ENCODE data around the gene ATF3.
A peak's percentile ranks its signal among the peaks of the same experiment; 100 is the strongest.

Gene ATF3

GRCh38 chr1:212608959-212609700, 569 bp downstream of the ATF3 start:
- peak; percentile 83 for DNase-seq (ENCODE audit: low spot score)

GRCh38 chr1:212609701-212610574, 1.4 kb downstream of the ATF3 start:
- no peak for DNase-seq (ENCODE audit: low spot score)

DNA sequence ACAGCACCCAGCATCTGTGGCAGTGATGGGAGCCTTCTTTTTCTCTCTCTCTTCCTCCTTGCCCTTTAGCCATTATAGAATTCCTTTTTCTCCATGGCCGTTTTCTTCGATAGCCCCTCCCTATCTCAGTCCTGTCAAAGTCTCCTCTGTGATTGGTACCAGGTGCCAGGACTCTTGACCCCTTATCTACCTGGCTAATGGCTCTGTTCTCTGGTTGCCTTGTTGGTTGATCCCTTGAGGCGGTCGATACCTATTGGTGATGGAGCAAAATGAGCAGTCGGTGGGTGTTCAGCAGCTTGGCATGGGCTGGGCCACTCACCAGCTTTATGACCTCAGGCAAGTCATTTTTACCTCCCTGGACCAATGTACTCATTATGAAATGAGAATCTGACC, 2.0 kb downstream of the ATF3 start:
- no peak for DNase-seq (ENCODE audit: low spot score)

- DNase-seq (ENCODE audit: low spot score), result no peak
These were observed 2.7 kb downstream of the ATF3 start for GRCh38 chr1:212611000-212611948.

- no peak for DNase-seq (ENCODE audit: low spot score)
These were observed 3.7 kb downstream of the ATF3 start for GRCh38 chr1:212612041-212612961.

GRCh38 chr1:212613440-212614335, 5.1 kb downstream of the ATF3 start:
- DNase-seq (ENCODE audit: low spot score), result no peak

GRCh38 chr1:212614453-212615200, 6.1 kb downstream of the ATF3 start:
- no peak for DNase-seq (ENCODE audit: low spot score)

DNA sequence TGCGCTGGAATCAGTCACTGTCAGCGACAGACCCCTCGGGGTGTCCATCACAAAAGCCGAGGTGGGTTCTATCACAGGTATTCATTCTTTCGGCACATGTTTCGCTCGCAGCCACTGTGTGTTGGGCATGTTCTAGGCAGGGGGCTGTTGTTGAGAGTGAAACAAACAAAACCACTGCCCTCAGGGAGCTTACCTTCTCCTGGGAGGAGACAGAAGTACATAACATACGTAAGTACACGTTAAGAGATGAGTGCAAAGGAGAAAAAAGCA, 6.6 kb downstream of the ATF3 start:
- DNase-seq (ENCODE audit: low spot score), result no peak

GRCh38 chr1:212618466-212619210, 10.1 kb downstream of the ATF3 start:
- no peak for DNase-seq (ENCODE audit: low spot score)

DNA sequence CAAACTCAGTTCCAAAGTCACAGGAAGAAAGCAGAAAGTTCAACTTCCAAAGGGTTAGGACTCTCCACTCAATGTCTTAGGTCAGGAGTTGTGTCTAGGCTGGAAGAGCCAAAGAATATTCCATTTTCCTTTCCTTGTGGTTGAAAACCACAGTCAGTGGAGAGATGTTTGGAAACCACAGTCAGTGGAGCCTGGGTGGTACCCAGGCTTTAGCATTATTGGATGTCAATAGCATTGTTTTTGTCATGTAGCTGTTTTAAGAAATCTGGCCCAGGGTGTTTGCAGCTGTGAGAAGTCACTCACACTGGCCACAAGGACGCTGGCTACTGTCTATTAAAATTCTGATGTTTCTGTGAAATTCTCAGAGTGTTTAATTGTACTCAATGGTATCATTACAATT, 11.7 kb downstream of the ATF3 start:
- no peak for DNase-seq (ENCODE audit: low spot score)

DNA sequence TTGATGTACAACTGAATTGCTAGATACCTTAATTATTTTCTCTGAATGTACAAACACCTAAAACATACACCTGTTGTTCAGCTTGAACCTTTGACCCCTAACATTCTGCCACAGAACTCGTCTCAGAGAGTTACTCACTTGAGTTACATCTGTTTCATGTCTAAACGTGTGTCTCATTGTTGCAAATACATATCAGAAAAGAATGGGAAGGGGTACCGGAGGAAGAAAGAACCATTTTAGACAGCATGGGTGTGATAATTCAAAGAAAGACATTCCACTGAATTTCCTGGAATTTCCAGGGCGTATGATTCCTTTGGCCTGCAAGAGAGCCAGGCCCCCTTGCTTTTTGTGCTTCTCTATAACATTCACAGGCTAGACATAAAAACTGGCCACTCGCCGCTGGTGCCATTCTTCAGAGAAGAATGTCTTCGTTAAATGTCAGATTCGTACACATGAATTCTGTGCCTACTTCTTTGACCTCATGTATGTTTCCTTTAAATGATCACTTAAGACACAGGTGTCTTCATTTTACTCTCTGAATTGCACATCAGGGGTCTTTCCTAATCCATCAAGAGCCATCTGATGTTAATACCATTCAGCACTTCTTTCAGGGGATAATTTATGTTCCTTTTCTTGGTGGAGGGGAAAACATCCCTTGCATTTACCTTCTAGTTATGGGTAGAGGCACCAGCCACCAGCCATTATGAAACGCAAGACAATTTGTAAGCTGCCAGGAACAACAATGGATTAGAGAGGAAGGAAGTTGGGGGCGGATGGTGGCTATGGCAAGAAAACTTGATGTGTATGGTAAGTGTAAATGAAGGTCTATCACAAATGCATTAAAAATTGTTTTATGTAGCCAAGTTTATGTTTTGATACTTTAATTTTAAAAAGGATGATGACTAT, 12.7 kb downstream of the ATF3 start:
- no peak for DNase-seq (ENCODE audit: low spot score)

DNA sequence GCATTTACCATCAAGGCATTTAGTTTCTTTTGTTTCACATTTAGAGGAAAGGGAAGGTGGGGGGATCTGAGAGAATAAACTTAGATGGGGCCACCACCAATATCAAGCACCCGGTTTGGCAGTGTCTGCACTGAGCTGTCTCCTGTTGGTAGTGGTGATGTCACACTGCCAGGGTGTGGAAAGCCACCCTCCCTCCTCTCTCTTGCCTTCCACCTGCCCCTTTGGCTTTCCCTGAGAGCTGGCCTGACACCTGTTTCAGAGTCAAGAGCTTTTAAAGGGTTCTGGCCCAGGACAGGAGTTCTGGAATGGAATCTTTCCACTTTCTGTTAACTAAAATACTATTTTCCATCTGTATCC, 13.4 kb downstream of the ATF3 start:
- DNase-seq (ENCODE audit: low spot score), result no peak

GRCh38 chr1:212622467-212622866, 13.9 kb downstream of the ATF3 start:
- DNase-seq (ENCODE audit: low spot score), result no peak

- no peak for DNase-seq (ENCODE audit: low spot score)
These were observed 14.3 kb downstream of the ATF3 start for GRCh38 chr1:212622906-212623305.

DNA sequence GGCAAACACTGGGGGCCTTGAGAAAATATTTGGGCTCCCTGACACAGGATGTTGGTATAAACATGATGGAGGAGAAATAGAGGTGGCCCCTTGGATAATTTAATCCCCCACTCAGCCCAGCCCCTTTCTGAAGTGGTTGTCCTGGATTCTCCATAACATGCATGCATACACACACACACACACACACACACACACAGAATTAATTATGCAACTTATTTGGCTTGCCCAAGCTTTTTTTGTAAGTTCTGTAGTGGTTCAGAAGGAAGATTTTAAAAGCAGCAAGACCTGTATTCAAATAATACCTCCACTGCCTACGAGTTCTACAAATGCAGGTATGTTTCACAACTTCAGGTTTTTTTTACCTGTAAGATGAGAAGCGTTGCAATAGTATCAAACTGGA, 15.0 kb downstream of the ATF3 start:
- DNase-seq (ENCODE audit: low spot score), result no peak

- no peak for DNase-seq (ENCODE audit: low spot score)
These were observed 16.5 kb downstream of the ATF3 start for GRCh38 chr1:212624976-212625501.

GRCh38 chr1:212625781-212626450, 17.4 kb downstream of the ATF3 start:
- no peak for DNase-seq (ENCODE audit: low spot score)

Measured in D341Med (cell line).